ENCODE data around the gene SERGEF.

DNA sequence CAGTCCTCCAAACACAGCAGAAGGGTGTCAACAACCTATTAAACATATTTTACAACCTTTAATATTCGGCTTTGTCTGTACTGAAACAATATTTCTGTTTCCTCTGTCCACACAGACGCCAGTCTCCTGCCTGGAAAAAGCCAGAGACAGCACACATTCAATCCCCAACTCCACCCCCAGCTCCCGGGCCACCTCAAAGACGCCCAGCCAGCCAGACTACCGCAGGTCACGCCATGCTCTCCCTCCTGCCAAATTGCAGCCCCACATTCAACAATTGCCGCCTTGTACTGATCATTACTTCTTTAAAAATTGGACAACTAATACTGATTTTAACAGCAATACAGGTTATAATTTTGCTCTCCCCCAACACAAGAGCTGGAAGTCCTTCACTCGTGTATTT is 1.2 kb downstream of the SERGEF start:
- TF ChIP-seq EZH2 (IDR thresholded peaks at IDR 0.05; ENCODE audit: low read depth): no peak
- TF ChIP-seq CTCF (conservative IDR thresholded peaks at IDR 0.05): no peak

All from PC-9 (cell line).